DMS114 treated with DMSO at 0.1 percent for 48 hours (cell line): ENCODE measurements around the gene RYR3.
"Not testable (repeated sequence)": the region's sequence is repeated elsewhere in the genome, so short reads cannot be mapped to it uniquely, and the experiment has no call there.

Source experiments
- DNase-seq: peaks from one replicate; lab custom pipeline; 2025; ENCODE audit not compliant: unreplicated experiment; lab: John Stamatoyannopoulos, UW

The RYR3 gene

GRCh38 chr15:33810073-33810595, 499.4 kb downstream of the RYR3 start:
- no peak for DNase-seq

GRCh38 chr15:33810806-33811205, 500.0 kb downstream of the RYR3 start:
- no peak for DNase-seq

- DNase-seq: no peak
Measured at GRCh38 chr15:33813891-33814290, 503.1 kb downstream of the RYR3 start.

DNA sequence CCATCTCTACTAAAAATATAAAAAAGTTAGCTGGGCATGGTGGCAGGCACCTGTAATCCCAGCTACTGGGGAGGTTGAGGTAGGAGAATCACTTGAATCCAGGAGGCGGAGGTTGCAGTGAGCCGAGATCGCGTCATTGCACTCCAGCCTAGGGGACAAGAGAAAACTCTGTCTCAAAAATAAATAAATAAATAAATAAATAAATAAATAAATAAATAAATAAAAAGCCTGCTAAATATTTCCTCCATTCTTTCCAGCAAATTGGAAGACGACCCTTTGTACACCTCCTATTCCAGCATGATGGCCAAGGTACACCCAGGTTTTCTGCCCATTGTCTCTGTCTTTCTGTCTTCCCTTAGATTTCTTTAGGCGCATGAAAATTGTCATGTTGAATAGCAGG, 508.7 kb downstream of the RYR3 start:
- not testable (repeated sequence) for DNase-seq

- no peak for DNase-seq
Measured at GRCh38 chr15:33822479-33822878, 511.7 kb downstream of the RYR3 start.

DNA sequence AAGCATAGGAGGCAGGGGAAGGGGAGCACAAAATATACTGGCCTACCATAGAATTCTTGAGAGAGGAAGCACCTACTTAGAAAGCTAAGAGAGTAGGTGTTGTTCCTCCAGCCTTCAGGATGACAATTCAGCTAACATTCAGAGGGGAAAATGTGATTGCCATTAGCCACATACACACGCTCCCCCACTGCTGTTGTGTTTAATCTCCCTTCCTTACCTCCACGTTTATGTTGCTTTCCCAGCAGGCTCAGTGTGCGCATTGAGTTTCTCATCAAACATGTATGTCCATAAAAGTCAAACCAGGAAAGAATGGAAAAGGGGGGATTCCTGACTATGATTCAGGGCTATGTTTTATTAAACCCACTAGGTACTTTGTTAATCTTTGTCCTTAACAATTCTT, 512.4 kb downstream of the RYR3 start:
- DNase-seq: no peak

GRCh38 chr15:33825453-33825852, 514.7 kb downstream of the RYR3 start:
- no peak for DNase-seq

- no peak for DNase-seq
Measured at GRCh38 chr15:33826201-33826600, 515.4 kb downstream of the RYR3 start.

GRCh38 chr15:33830351-33830750, 519.6 kb downstream of the RYR3 start:
- DNase-seq: no peak

GRCh38 chr15:33831646-33832045, 520.9 kb downstream of the RYR3 start:
- DNase-seq: no peak

GRCh38 chr15:33834892-33835743, 524.4 kb downstream of the RYR3 start:
- DNase-seq: no peak

DNA sequence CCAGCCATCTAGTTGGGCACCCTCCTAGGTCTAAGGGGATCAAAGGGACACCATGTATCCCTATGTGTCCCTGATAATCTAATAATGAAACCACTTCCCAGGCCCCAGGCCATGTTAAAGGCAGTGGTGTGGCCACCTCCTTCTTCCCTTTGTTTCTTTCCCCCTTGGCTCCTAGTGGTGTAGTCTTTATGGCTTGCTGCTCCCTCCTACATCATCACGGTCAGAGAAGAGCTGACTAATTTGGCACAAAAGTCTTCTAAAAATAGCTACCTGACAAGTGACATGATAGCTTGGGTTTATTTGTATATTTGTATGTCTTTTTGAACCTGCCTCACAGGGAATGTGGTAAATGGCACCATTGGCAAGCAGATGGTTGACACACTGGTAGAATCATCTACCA, 526.5 kb downstream of the RYR3 start:
- no peak for DNase-seq

- no peak for DNase-seq
Measured at GRCh38 chr15:33839540-33839939, 528.8 kb downstream of the RYR3 start.

DNA sequence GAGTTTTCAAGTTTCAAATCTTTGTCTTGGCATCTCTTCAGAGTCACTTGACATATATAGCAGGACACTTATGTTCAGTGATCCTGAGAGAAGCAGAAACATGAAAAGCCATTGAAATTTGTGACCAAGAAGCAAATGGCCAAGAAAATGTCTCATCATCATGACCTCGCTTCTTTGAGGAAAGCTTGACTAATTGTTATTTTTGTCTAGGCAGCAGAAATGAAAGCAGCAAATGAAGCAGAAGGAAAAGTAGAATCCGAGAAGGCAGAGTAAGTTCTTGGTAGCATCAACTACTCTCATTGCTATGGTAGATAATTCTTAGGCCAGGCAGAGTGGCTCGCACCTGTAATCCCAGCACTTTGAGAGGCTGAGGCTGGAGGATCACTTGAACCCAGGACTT, 529.8 kb downstream of the RYR3 start:
- DNase-seq: no peak

DNA sequence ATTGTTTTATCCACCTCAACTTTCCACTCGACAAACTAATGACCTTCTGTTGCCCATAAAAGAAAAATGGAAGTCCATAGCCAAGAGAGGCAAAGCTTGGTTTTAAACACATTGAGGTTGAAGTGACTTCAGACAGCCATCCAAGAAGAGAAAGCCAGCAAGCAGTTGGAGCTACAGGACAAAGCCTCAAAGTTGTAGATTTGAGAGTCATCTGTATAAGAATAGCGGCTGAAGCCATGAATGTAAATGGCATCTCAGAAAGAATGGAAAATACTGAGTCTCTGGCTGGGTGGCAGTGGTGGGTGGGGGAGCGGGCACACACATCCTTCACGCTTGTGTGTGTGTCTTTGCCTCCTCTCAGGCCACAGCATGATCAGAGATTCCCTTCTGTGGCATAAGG, 533.4 kb downstream of the RYR3 start:
- no peak for DNase-seq

- DNase-seq: no peak
Measured at GRCh38 chr15:33844597-33844996, 533.8 kb downstream of the RYR3 start.

DNA sequence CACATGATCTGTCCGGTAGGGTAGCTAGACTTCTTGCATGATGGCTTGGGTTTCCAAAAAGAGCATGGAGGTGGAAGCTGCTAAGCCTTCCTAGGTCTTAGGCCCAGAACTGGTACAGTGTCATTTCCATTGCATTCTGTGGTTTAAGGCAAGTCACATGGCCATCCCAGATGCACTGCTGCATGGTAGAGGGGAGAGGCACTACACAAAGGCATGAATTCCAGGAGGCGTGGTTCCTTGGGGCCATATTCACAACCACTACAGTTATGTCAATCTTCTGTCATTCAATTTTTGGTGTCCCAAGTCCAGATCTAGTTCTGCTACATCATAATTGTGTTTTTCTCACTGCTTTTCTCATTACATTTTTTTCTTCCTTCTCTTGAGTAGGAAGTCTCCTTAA, 535.4 kb downstream of the RYR3 start:
- DNase-seq: no peak

DNA sequence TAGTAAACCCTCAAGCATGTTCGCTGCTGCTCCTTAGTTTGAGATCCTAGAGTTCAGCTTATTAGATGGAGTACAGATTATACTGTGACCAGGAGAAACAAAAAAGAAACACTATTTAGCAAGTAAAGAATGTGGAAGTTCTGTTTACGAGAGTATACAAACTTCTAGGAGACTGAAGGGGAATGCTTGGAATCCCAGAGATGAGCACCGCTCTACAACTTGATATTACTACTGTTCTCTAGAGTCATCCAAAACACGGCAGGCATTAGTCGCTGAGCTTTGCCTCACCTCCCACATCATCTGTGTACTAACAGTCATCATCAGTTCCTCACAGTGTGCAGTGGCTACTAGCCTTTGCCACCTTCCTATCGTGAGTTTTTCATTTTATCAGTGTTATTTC, 536.1 kb downstream of the RYR3 start:
- DNase-seq: no peak

- DNase-seq: no peak
Measured at GRCh38 chr15:33848011-33848410, 537.2 kb downstream of the RYR3 start.

DNA sequence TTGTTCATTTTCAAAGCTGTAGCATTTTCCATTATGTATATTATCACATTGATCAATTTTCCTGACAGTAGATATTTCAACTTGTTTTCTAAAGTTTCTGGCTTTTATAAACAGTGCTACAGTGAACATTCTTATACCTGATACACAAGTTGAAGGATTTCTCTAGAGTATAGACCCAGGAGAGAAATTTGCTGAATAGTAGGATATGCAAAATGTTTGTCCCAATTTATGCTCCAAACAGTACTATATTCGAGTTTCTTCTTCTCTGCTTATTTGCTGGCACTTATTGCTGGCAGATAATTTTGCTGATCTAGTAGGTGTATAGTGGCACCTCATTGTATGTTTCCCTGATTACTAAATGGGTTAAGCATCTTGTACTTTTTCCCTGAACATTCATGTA, 540.3 kb downstream of the RYR3 start:
- no peak for DNase-seq

DNA sequence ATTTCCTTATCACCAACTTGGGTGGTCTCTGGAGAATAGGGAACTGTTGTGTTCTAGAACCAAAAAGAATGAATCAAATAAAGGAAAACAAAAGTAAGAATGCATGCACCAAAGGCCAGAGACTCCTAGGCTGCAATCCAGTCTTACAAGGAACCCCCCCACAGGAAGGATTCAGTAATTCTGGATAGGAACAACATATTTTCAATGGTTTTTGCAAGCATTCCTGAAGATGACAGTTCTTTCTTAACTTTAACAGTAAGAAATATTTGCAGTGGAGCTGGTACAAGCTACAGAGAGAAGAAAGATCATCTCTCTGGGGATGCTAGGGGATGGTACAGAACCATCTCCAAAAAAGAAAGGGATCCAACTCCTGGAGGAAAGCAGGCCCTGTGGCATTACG, 541.3 kb downstream of the RYR3 start:
- DNase-seq: no peak

GRCh38 chr15:33852570-33852969, 541.8 kb downstream of the RYR3 start:
- DNase-seq: no peak

- DNase-seq: no peak
Measured at GRCh38 chr15:33857726-33858125, 547.0 kb downstream of the RYR3 start.
